ENCODE measurements around the gene TNPO3. TPM values are rescaled to one million over a fixed set of nuclear protein-coding genes. Genes with fewer than 3 reads are reported as not detected.

Gene TNPO3
- total and polyA plus RNA-seq, 2 of the 4 experiments (the other 2 are of a cell fraction): 24.2 to 77.2 TPM

DNA sequence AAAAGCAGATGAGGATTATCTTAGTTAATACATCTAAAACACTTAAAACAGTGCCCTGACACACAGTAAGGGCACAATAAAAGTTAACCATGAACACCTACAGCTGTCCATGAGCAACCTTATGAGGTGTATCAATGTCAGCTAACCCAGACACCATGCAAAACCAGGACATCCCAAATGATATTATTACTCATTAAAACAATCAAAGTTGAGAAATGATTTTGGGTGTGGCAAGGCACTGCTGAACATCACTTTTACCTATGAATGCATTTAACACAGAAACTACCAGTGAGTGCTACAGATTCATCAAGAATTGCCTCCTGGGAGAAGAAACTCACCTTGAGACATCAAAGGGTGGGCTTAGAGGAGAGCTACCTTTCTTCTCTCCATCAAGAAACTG lies 98.9 kb downstream of the TNPO3 start:
- Histone ChIP-seq H3K4ac (ENCODE audit: low read depth, low read length) (no peak overlapping the region), H3K27ac (ENCODE audit: insufficient read depth, low read length) (no peak overlapping the region), H3K9me3 (ENCODE audit: control insufficient read depth, insufficient read depth, low read length) (no peaks in the 10 kb centered on the region), H3K4me2 (ENCODE audit: low read depth, low read length) (no peak overlapping the region), H2BK20ac (ENCODE audit: low read depth, low read length) (no peak overlapping the region), H4K20me1 (ENCODE audit: insufficient read depth, low read length) (no peaks in the 10 kb centered on the region), H2AK5ac (ENCODE audit: low read depth, low read length) (no peak overlapping the region), H3K18ac (ENCODE audit: low read depth, low read length) (no peak overlapping the region), H3K36me3 (ENCODE audit: control insufficient read depth, insufficient read depth, low read length) (peaks cover 29% of the 10 kb centered on the region), H2BK5ac (ENCODE audit: low read depth, low read length, poor library complexity, severe bottlenecking) (no peak overlapping the region), H3K23ac (ENCODE audit: low read depth, low read length) (no peak overlapping the region), H3K9me1 (ENCODE audit: insufficient read depth, low read length) (peaks cover 3% of the 10 kb centered on the region), H3K56ac (ENCODE audit: extremely low read depth, insufficient read depth, low read length) (no peak overlapping the region), H4K8ac (ENCODE audit: low read depth in 2 of 2, low read length in 2 of 2) (no peak overlapping the region), H2AFZ (replicated peaks; ENCODE audit: low read length, poor library complexity) (no peak overlapping the region), H4K5ac (ENCODE audit: low read depth, low read length) (no peak overlapping the region), H2BK15ac (ENCODE audit: low read depth, low read length) (no peak overlapping the region), H3K9ac (ENCODE audit: low read depth, low read length) (no peak overlapping the region), H4K91ac (ENCODE audit: insufficient read depth, low read depth, low read length) (no peak overlapping the region), H3K79me1 (ENCODE audit: low read depth in 1 of 2, low read length in 2 of 2) (no peaks in the 10 kb centered on the region), H3K4me3 (ENCODE audit: insufficient read depth, low read depth, low read length) (no peak overlapping the region), H3K14ac (replicated peaks; ENCODE audit: low read depth, low read length) (no peak overlapping the region), H2BK120ac (ENCODE audit: low read depth, low read length) (no peak overlapping the region), H3K27me3 (ENCODE audit: control insufficient read depth, insufficient read depth, low read length) (no peaks in the 10 kb centered on the region), H2AK9ac (replicated peaks; ENCODE audit: low read depth, low read length, poor library complexity) (no peak overlapping the region), H3K4me1 (ENCODE audit: control insufficient read depth, insufficient read depth, low read length) (no peaks in the 10 kb centered on the region)
- CTCF ChIA-PET: no interaction called here
- POLR2A ChIA-PET (ENCODE audit: unreplicated experiment): interaction anchor here (0.7 kb wide), 1 partner anchor 98 kb away, joined by 3 read pairs; no protein-coding TSS in a partner anchor
- DNase-seq: no peak
- dilution Hi-C loops (cut with HindIII; ENCODE audit: low sequenced_read_pairs, unreplicated experiment) (no loop called here), intact Hi-C loops (cut with micrococcal nuclease) (no loop called here), in situ Hi-C loops (cut with MboI; ENCODE audit: low sequenced_read_pairs) (no loop called here)
- BruUV-seq (replicated peaks): no TSS peak
- no peak for TF ChIP-seq POLR2A (IDR thresholded peaks at IDR 0.05; ENCODE audit: low read depth, low read length)
- no peak for TF ChIP-seq NFE2L2 (IDR thresholded peaks at IDR 0.05; ENCODE audit: low read depth, low read length)
- no peak for TF ChIP-seq MAFK (IDR thresholded peaks at IDR 0.05; ENCODE audit: low read depth, low read length)
- no peak for TF ChIP-seq SMC3 (IDR thresholded peaks at IDR 0.05; ENCODE audit: low read depth, low read length)
- no peak for TF ChIP-seq BHLHE40 (IDR thresholded peaks at IDR 0.05; ENCODE audit: low read depth, low read length)
- TF ChIP-seq, protein P1, sequence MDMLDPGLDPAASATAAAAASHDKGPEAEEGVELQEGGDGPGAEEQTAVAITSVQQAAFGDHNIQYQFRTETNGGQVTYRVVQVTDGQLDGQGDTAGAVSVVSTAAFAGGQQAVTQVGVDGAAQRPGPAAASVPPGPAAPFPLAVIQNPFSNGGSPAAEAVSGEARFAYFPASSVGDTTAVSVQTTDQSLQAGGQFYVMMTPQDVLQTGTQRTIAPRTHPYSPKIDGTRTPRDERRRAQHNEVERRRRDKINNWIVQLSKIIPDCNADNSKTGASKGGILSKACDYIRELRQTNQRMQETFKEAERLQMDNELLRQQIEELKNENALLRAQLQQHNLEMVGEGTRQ (IDR thresholded peaks at IDR 0.05; ENCODE audit: low read depth, low read length): no peak
- TF ChIP-seq RCOR1 (IDR thresholded peaks at IDR 0.05; ENCODE audit: insufficient replicate concordance, low read length): no peak
- no peak for TF ChIP-seq MAZ (IDR thresholded peaks at IDR 0.05; ENCODE audit: borderline replicate concordance, low read depth, low read length)
- no peak for TF ChIP-seq RFX5 (IDR thresholded peaks at IDR 0.05; ENCODE audit: low read depth, low read length)
- no peak for ATAC-seq (ENCODE audit: low read depth)
